Keratinocyte (primary cell): ENCODE data around the gene C4BPA. TPM values are rescaled to one million over a fixed set of nuclear protein-coding genes. Genes with fewer than 3 reads are reported as not detected.

Experiments used
- DNase-seq: peaks from one replicate; pipeline ENCODE4 v3.0.0-alpha.2; 2011; ENCODE audit warnings: low read depth, missing footprints, low spot score
- FAIRE-seq: peaks from 2 replicates; lab custom pipeline; 2011; peaks lifted over from hg19 to GRCh38; lab: Jason Lieb, UNC
- H2AFZ ChIP-seq: 2 replicates; pipeline ENCODE4 v1.6.0; 2012; ENCODE audit warnings: low read length, control low read depth, inconsistent platforms; ENCODE audit not compliant: control insufficient read depth
- H3K27ac ChIP-seq: 2 replicates; pipeline ENCODE4 v1.5.1; 2011; ENCODE audit warnings: low read length; ENCODE audit not compliant: control insufficient read depth, insufficient read depth
- H3K27me3 ChIP-seq: 3 replicates; pipeline ENCODE4 v1.6.0; 2011; ENCODE audit warnings: low read length; ENCODE audit not compliant: control insufficient read depth, insufficient read depth; ENCODE audit errors: extremely low read depth
- H3K36me3 ChIP-seq, 2 experiments: 2 replicates in 1 of 2; 3 replicates in 1 of 2; pipeline ENCODE4 v1.5.1; 2011; ENCODE audit warnings: low read length in 2 of 2, mild to moderate bottlenecking in 1 of 2; ENCODE audit not compliant: control insufficient read depth in 2 of 2, insufficient read depth in 2 of 2; ENCODE audit errors: extremely low read depth in 1 of 2
- H3K4me1 ChIP-seq: 3 replicates; pipeline ENCODE4 v1.5.1; 2011; ENCODE audit warnings: low read length; ENCODE audit not compliant: control insufficient read depth, insufficient read depth; ENCODE audit errors: extremely low read depth
- H3K4me2 ChIP-seq: 3 replicates; pipeline ENCODE4 v1.6.0; 2011; ENCODE audit warnings: low read depth, low read length; ENCODE audit not compliant: control insufficient read depth, insufficient read depth; ENCODE audit errors: extremely low read depth
- H3K4me3 ChIP-seq, 3 experiments: fragments of 200-600 bp in 1 of 3; sonication (generic) in 1 of 3; 2 replicates in 2 of 3; 3 replicates in 1 of 3; pipeline ENCODE4 v1.5.1; 2011 to 2016; ENCODE audit warnings: low read length in 3 of 3, mild to moderate bottlenecking in 3 of 3, control low read depth in 2 of 3, inconsistent platforms in 1 of 3, low read depth in 1 of 3, mixed read lengths in 1 of 3, mixed run types in 1 of 3, moderate library complexity in 1 of 3; ENCODE audit not compliant: control insufficient read depth in 2 of 3, insufficient read depth in 2 of 3; ENCODE audit errors: extremely low read depth in 1 of 3
- H3K79me2 ChIP-seq: 2 replicates; pipeline ENCODE4 v1.6.0; 2012; ENCODE audit warnings: low read length; ENCODE audit not compliant: control insufficient read depth, insufficient read depth
- H3K9ac ChIP-seq: 3 replicates; pipeline ENCODE4 v1.6.0; 2011; ENCODE audit warnings: low read length; ENCODE audit not compliant: control insufficient read depth, insufficient read depth; ENCODE audit errors: extremely low read depth
- H3K9me1 ChIP-seq: 3 replicates; pipeline ENCODE4 v1.6.0; 2011; ENCODE audit warnings: low read length; ENCODE audit not compliant: control insufficient read depth, insufficient read depth; ENCODE audit errors: extremely low read depth
- H3K9me3 ChIP-seq: 2 replicates; pipeline ENCODE4 v1.5.1; 2012; ENCODE audit warnings: low read depth, low read length; ENCODE audit not compliant: control insufficient read depth
- H4K20me1 ChIP-seq: 3 replicates; pipeline ENCODE4 v1.6.0; 2011; ENCODE audit warnings: low read length; ENCODE audit not compliant: control insufficient read depth, insufficient read depth; ENCODE audit errors: extremely low read depth
- EZH2 ChIP-seq: IDR thresholded peaks from one replicate; pipeline ENCODE4 v1.6.1; 2012; ENCODE audit warnings: inconsistent platforms, mild to moderate bottlenecking, low read length, moderate library complexity
- dilution Hi-C: fragments of 300-500 bp; cut with MboI; formaldehyde crosslinking; loops from one replicate; pipeline ENCODE4 v1.7.0; 2020; ENCODE audit warnings: low sequenced_read_pairs; ENCODE audit not compliant: extremely low pct_ligation_motif_present
- polyA plus RNA-seq, 5 experiments: library from polyadenylated mRNA; depleted of rRNA in 3 of 5; stranded (reverse) in 3 of 5; stranded (forward) in 1 of 5; unstranded in 1 of 5; fragments of >200 nt; gene quantifications; 1 replicate in 1 of 5; 2 replicates in 3 of 5; 3 replicates in 1 of 5; pipeline versions ENCODE4 v1.2.1 to v1.2.3, GENCODE V29; 2011 to 2012; ENCODE audit warnings: missing spikeins in 2 of 5, low read depth in 1 of 5, low replicate concordance in 1 of 5
- TF ChIP-seq, protein P1 (sequence below), 3 experiments: IDR thresholded peaks in 1 of 3; conservative IDR thresholded peaks in 1 of 3; optimal IDR thresholded peaks in 1 of 3; 2 replicates in 2 of 3; 3 replicates in 1 of 3; pipeline versions ENCODE3 to v1.5.1; 2011; ENCODE audit warnings: low read length in 3 of 3, mild to moderate bottlenecking in 3 of 3, moderate library complexity in 2 of 3, control low read depth in 1 of 3, inconsistent platforms in 1 of 3; ENCODE audit not compliant: insufficient read depth in 2 of 3; ENCODE audit errors: extremely low read depth in 1 of 3

The C4BPA gene
- polyA plus RNA-seq, 1 donor (not counting 4 experiments of a cell fraction or from before 2014, with no cell fraction given): not detected

DNA sequence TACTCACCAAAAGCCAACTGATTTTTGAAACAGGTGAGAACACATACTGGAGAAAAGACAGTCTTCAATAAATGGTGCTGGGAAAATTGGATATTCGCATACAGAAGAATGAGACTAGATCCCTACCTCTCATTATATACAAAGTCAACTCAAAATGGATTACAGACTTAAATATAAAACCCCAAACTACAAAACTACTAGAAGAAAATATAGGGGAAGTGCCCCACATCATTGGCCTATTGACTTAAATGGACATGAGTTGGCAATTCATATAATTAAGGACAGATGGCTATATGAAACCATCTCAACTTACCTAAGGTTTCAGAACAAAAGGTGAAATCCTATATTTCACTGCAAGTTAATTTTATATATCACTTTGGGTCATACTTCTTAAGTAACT lies 60.1 kb downstream of the C4BPA start:
- no peak for DNase-seq

DNA sequence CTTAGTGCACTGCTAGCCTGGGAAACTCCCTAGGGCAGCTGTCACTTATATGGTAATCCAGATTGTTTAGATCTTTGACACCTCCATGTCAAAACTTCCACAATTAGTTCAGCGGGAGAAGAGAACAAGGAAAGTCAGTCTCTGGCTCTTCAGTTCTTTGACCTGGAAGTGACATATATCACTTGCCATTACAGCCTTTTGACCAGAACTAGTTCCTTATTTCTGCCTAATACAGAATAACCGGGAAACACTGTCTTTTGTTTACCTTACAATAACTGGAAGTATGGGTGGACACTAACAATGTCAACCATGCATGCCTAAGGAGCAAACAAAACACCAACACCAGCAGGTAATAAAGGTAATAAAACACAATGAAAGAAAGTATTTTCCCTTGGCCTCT lies 68.3 kb downstream of the C4BPA start:
- Histone ChIP-seq H3K27me3 (no peaks in the 10 kb centered on the region), H3K9me1 (no peaks in the 10 kb centered on the region), H3K36me3 (no peaks in the 10 kb centered on the region), H3K79me2 (no peaks in the 10 kb centered on the region), H3K4me2 (no peak overlapping the region), H3K9ac (no peak overlapping the region), H3K27ac (no peak overlapping the region), H3K4me1 (no peaks in the 10 kb centered on the region), H2AFZ (no peak overlapping the region), H3K9me3 (no peaks in the 10 kb centered on the region), H4K20me1 (no peaks in the 10 kb centered on the region), H3K4me3 (no peak overlapping the region)
- dilution Hi-C loops: loop anchor here (5.0 kb wide), 1 partner anchor 50 kb away; no protein-coding TSS in a partner anchor
- FAIRE-seq (no peak), DNase-seq (no peak)
- TF ChIP-seq EZH2: no peak
- TF ChIP-seq, protein P1, sequence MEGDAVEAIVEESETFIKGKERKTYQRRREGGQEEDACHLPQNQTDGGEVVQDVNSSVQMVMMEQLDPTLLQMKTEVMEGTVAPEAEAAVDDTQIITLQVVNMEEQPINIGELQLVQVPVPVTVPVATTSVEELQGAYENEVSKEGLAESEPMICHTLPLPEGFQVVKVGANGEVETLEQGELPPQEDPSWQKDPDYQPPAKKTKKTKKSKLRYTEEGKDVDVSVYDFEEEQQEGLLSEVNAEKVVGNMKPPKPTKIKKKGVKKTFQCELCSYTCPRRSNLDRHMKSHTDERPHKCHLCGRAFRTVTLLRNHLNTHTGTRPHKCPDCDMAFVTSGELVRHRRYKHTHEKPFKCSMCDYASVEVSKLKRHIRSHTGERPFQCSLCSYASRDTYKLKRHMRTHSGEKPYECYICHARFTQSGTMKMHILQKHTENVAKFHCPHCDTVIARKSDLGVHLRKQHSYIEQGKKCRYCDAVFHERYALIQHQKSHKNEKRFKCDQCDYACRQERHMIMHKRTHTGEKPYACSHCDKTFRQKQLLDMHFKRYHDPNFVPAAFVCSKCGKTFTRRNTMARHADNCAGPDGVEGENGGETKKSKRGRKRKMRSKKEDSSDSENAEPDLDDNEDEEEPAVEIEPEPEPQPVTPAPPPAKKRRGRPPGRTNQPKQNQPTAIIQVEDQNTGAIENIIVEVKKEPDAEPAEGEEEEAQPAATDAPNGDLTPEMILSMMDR (optimal IDR thresholded peaks at IDR 0.05 in 1 of 3, IDR thresholded peaks at IDR 0.05 in 1 of 3, conservative IDR thresholded peaks at IDR 0.05 in 1 of 3; ENCODE audit: extremely low read depth in 1 of 3, insufficient read depth in 2 of 3, low read length in 3 of 3): no peak

More for the DNA sequence above, 60.1 kb downstream of the C4BPA start:
- dilution Hi-C loops: no loop called here
- no peak for FAIRE-seq
- TF ChIP-seq, protein P1 (optimal IDR thresholded peaks at IDR 0.05 in 1 of 3, IDR thresholded peaks at IDR 0.05 in 1 of 3, conservative IDR thresholded peaks at IDR 0.05 in 1 of 3; ENCODE audit: extremely low read depth in 1 of 3, insufficient read depth in 2 of 3, low read length in 3 of 3): no peak
- H3K9me3 ChIP-seq: no peaks in the 10 kb centered on the region
- H3K4me1 ChIP-seq: no peaks in the 10 kb centered on the region
- no peak overlapping the region for H3K4me2 ChIP-seq
- H3K4me3 ChIP-seq: no peak overlapping the region
- H3K36me3 ChIP-seq: no peaks in the 10 kb centered on the region
- H3K9me1 ChIP-seq: no peaks in the 10 kb centered on the region
- H3K27ac ChIP-seq: no peak overlapping the region
- H4K20me1 ChIP-seq: no peaks in the 10 kb centered on the region
- H3K79me2 ChIP-seq: no peaks in the 10 kb centered on the region
- no peak overlapping the region for H2AFZ ChIP-seq
- no peaks in the 10 kb centered on the region for H3K27me3 ChIP-seq
- no peak overlapping the region for H3K9ac ChIP-seq
